ENCODE measurements around the gene PTPRF.

PTPRF gene

GRCh38 chr1:43512681-43513080 is 18.0 kb upstream of the PTPRF start:
- H3K4me3 ChIP-seq (replicated peaks in 1 of 2; ENCODE audit: low read depth in 2 of 2, low read length in 2 of 2) = no peak overlapping the region
- TF ChIP-seq, protein P1, sequence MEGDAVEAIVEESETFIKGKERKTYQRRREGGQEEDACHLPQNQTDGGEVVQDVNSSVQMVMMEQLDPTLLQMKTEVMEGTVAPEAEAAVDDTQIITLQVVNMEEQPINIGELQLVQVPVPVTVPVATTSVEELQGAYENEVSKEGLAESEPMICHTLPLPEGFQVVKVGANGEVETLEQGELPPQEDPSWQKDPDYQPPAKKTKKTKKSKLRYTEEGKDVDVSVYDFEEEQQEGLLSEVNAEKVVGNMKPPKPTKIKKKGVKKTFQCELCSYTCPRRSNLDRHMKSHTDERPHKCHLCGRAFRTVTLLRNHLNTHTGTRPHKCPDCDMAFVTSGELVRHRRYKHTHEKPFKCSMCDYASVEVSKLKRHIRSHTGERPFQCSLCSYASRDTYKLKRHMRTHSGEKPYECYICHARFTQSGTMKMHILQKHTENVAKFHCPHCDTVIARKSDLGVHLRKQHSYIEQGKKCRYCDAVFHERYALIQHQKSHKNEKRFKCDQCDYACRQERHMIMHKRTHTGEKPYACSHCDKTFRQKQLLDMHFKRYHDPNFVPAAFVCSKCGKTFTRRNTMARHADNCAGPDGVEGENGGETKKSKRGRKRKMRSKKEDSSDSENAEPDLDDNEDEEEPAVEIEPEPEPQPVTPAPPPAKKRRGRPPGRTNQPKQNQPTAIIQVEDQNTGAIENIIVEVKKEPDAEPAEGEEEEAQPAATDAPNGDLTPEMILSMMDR (IDR thresholded peaks at IDR 0.05; ENCODE audit: low read depth, low read length) = no peak
- DNase-seq (ENCODE audit: low read depth in 2 of 2) = no peak

- DNase-seq (ENCODE audit: low read depth in 2 of 2) = no peak
- no peak overlapping the region for H3K4me3 ChIP-seq (replicated peaks in 1 of 2; ENCODE audit: low read depth in 2 of 2, low read length in 2 of 2)
- TF ChIP-seq, protein P1 (IDR thresholded peaks at IDR 0.05; ENCODE audit: low read depth, low read length) = no peak
Measured at GRCh38 chr1:43513471-43514173, 17.1 kb upstream of the PTPRF start.

DNA sequence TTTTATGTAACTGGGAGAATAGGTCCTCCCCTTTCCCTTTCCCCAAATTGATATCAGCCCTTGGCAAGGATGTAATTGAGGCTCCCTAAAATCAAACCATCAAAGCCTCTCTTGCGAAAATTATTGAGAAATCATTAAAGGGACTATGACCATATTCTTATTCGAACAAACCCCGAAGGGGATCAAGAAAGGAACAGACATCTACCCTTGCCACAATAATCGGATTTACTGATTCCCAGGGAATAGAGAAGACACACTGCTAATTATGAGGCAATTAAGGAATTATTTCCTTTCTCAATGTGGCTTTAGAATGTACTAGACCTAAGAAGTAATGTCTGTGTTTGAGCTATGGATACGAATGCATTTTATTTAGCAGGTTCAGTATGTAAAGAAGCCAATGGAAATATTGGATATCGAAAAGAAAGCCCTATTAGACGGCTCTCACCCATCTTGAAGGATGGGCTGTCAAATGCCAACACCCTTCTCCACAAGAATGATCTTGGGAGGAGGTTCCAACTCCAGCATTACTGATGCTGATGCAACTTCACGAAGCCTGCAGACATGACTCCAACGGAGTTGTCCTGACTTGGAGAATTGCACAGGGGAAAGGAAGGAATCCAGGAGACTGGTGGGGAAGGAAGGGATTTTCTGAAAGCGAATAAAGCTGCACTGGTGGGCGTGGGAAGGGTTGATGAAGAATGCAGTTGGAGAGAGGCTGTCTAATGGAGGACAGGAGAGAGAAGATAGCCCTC is 11.6 kb upstream of the PTPRF start:
- TF ChIP-seq, protein P1 (IDR thresholded peaks at IDR 0.05; ENCODE audit: low read depth, low read length) = no peak
- DNase-seq (ENCODE audit: low read depth in 2 of 2) = no peak
- H3K4me3 ChIP-seq (replicated peaks in 1 of 2; ENCODE audit: low read depth in 2 of 2, low read length in 2 of 2) = no peak overlapping the region

DNA sequence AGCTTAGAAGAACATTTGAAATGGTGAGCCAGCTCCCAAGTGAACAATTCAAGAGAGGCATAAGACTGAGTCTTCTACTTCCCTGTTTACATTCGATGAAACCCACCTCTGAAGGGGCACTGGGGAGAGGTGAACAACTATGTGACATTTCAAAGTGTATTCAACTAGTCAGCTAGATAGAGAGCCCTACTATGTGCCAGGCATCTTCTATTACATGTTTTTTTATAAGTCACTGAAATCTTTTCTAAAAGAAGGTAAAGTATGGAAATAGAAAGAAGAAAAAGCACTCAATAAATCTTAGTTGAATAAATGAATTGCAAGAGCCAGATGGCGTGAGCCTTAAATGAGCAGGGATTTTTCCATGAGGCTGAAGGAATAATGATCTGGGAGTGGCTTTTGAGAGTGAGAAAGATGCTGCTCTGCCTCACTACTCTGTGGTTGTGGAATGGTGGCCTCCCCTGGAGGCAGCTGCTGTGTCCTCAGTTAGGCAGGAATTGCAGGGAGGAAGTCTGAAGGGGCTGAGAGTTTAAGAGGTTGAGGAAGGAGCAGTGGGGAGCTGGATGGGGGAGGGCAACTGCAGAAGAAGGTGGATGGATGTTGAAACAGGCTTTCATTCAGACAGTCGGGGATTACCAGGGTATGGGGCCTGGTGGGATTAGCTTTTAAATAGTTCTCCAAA is 10.4 kb upstream of the PTPRF start:
- DNase-seq (ENCODE audit: low read depth in 2 of 2) = no peak
- no peak overlapping the region for H3K4me3 ChIP-seq (replicated peaks in 1 of 2; ENCODE audit: low read depth in 2 of 2, low read length in 2 of 2)
- TF ChIP-seq, protein P1 (IDR thresholded peaks at IDR 0.05; ENCODE audit: low read depth, low read length) = no peak

- no peak for DNase-seq (ENCODE audit: low read depth in 2 of 2)
- TF ChIP-seq, protein P1 (IDR thresholded peaks at IDR 0.05; ENCODE audit: low read depth, low read length) = no peak
- no peak overlapping the region for H3K4me3 ChIP-seq (replicated peaks in 1 of 2; ENCODE audit: low read depth in 2 of 2, low read length in 2 of 2)
Measured at GRCh38 chr1:43521078-43521477, 9.6 kb upstream of the PTPRF start.

DNA sequence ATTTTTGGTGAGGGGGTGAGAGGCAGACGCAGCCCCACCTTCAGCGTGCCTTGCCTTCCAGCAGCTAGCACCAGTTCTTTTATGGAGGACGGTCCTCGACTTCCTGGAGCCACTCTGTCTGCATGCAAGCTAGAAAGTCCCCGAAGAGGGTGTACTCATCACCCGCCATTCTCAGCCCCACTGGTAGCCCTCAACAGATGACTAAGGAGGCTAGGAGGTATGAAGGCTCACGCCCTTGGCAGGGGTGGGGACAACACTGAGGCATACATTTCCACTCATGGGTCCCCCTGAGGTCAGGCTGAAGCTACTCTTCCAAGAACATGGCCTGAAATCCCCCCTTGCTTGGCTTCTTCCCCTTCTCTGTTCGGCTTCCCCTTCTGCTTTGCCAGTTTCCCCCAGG is 8.9 kb upstream of the PTPRF start:
- TF ChIP-seq, protein P1 (IDR thresholded peaks at IDR 0.05; ENCODE audit: low read depth, low read length) = no peak
- no peak for DNase-seq (ENCODE audit: low read depth in 2 of 2)
- H3K4me3 ChIP-seq (replicated peaks in 1 of 2; ENCODE audit: low read depth in 2 of 2, low read length in 2 of 2) = no peak overlapping the region

All from cardiac fibroblast (primary cell).